T-helper 9 cell (primary cell): ENCODE results near the gene GPSM3.
"Not testable (repeated sequence)": the region's sequence is repeated elsewhere in the genome, so short reads cannot be mapped to it uniquely, and the experiment has no call there.

ENCODE experiments used
- DNase-seq: peaks from one replicate; pipeline ENCODE4 v3.0.0-alpha.2; 2020

Gene GPSM3

GRCh38 chr6:32148289-32149091 lies 44.0 kb downstream of the GPSM3 start:
- peak; percentile 57 for DNase-seq

- DNase-seq: no peak
Observed at GRCh38 chr6:32147401-32148132, 44.9 kb downstream of the GPSM3 start.

GRCh38 chr6:32146687-32147086 lies 45.8 kb downstream of the GPSM3 start:
- DNase-seq: no peak

- DNase-seq: no peak
Observed at GRCh38 chr6:32146287-32146686, 46.2 kb downstream of the GPSM3 start.

GRCh38 chr6:32144238-32144637 lies 48.2 kb downstream of the GPSM3 start:
- not testable (repeated sequence) for DNase-seq
